ENCODE data around the gene PCDH15.

GRCh38 chr10:54745436-54745835 is 55.6 kb downstream of the PCDH15 start:
- TF ChIP-seq ZNF384 (IDR thresholded peaks at IDR 0.05) = no peak
- TF ChIP-seq FOXM1 (IDR thresholded peaks at IDR 0.05; ENCODE audit: borderline replicate concordance) = no peak
- no peak for TF ChIP-seq LEF1 (IDR thresholded peaks at IDR 0.05; ENCODE audit: borderline replicate concordance)
- no peak for TF ChIP-seq ARNT (IDR thresholded peaks at IDR 0.05)
- no peak for TF ChIP-seq SP1 (IDR thresholded peaks at IDR 0.05)
- TF ChIP-seq HDGF (IDR thresholded peaks at IDR 0.05; ENCODE audit: borderline replicate concordance) = no peak
- no peak for TF ChIP-seq SUZ12 (IDR thresholded peaks at IDR 0.05)
- no peak for TF ChIP-seq BHLHE40 (IDR thresholded peaks at IDR 0.05; ENCODE audit: borderline replicate concordance)
- no peak for TF ChIP-seq ELF4 (IDR thresholded peaks at IDR 0.05)

Data from HEK293T (cell line).